ENCODE data around the gene RHOBTB3. TPM values are rescaled to one million over a fixed set of nuclear protein-coding genes. Genes with fewer than 3 reads are reported as not detected.

The RHOBTB3 gene
- total RNA-seq, 6 donors from 2014 or later: 42.4 to 104 (median 60.9) TPM

- no peaks in the 10 kb centered on the region for H3K36me3 ChIP-seq
- H3K27ac ChIP-seq: peak overlapping the region; percentile 78 to 82 (median 80)
- H3K4me1 ChIP-seq: peaks cover 25 to 40% (median 30%) of the 10 kb centered on the region in 4 donors
- H3K27me3 ChIP-seq: no peaks in the 10 kb centered on the region
- H3K4me3 ChIP-seq: no peak overlapping the region
- 64 to 75% methylated on average over 8 of the region's 8 CpGs for WGBS, 2 donors
- peak in 1 of 2 donors; percentile 85 for DNase-seq
- ATAC-seq (ENCODE audit: low FRiP score in 2 of 2): peak; percentile 64 to 89
- peak; percentile 89 to 92 for TF ChIP-seq POLR2AphosphoS5 (IDR thresholded peaks at IDR 0.05)
- TF ChIP-seq EP300 (IDR thresholded peaks at IDR 0.05): peak; percentile 9 to 96 (median 60)
- TF ChIP-seq POLR2A (IDR thresholded peaks at IDR 0.05): peak in 1 of 4 donors; percentile 44
- TF ChIP-seq CTCF (IDR thresholded peaks at IDR 0.05): no peak
- H3K9me3 ChIP-seq: no peaks in the 10 kb centered on the region
These were observed 111.0 kb downstream of the RHOBTB3 start for GRCh38 chr5:95841914-95842812.

GRCh38 chr5:95842854-95843544 is 111.9 kb downstream of the RHOBTB3 start:
- H3K4me3 ChIP-seq: no peak overlapping the region
- WGBS, 2 donors: 31 to 51% methylated on average over 11 of the region's 11 CpGs
- H3K27ac ChIP-seq: peak overlapping the region; percentile 78 to 82 (median 80)
- ATAC-seq (ENCODE audit: low FRiP score in 2 of 2) (peak; percentile 84 to 94), DNase-seq (peak in 1 of 2 donors; percentile 97)
- H3K27me3 ChIP-seq: no peaks in the 10 kb centered on the region
- H3K36me3 ChIP-seq: no peaks in the 10 kb centered on the region
- no peaks in the 10 kb centered on the region for H3K9me3 ChIP-seq
- TF ChIP-seq POLR2A (IDR thresholded peaks at IDR 0.05) (peak in 1 of 4 donors; percentile 63), CTCF (IDR thresholded peaks at IDR 0.05) (peak in 5 of 6 experiments; percentile 16 to 58 (median 22)), POLR2AphosphoS5 (IDR thresholded peaks at IDR 0.05) (peak; percentile 41 to 71), EP300 (IDR thresholded peaks at IDR 0.05) (peak in 1 of 4 donors; percentile 96)
- H3K4me1 ChIP-seq: peaks cover 25 to 40% (median 30%) of the 10 kb centered on the region in 4 donors

GRCh38 chr5:95843733-95844223 is 112.6 kb downstream of the RHOBTB3 start:
- peak; percentile 15 to 43 for ATAC-seq (ENCODE audit: low FRiP score in 2 of 2)
- Histone ChIP-seq H3K27me3 (no peaks in the 10 kb centered on the region), H3K9me3 (no peaks in the 10 kb centered on the region), H3K27ac (peak overlapping the region; percentile 78 to 82 (median 80)), H3K4me1 (peaks cover 25 to 37% (median 30%) of the 10 kb centered on the region in 4 donors), H3K36me3 (no peaks in the 10 kb centered on the region), H3K4me3 (no peak overlapping the region)
- DNase-seq: peak in 1 of 2 donors; percentile 71
- 32 to 55% methylated on average over 3 of the region's 3 CpGs for WGBS, 2 donors
- TF ChIP-seq EP300 (IDR thresholded peaks at IDR 0.05) (peak in 1 of 4 donors; percentile 73), POLR2A (IDR thresholded peaks at IDR 0.05) (no peak), CTCF (IDR thresholded peaks at IDR 0.05) (no peak), POLR2AphosphoS5 (IDR thresholded peaks at IDR 0.05) (peak in 1 of 2 donors; percentile 38)

GRCh38 chr5:95845391-95845790 is 114.3 kb downstream of the RHOBTB3 start:
- DNase-seq: no peak
- H3K4me1 ChIP-seq: peaks cover 29 to 31% (median 31%) of the 10 kb centered on the region in 4 donors
- no peaks in the 10 kb centered on the region for H3K9me3 ChIP-seq
- no peak for ATAC-seq (ENCODE audit: low FRiP score in 2 of 2)
- 66 to 69% methylated on average over 3 of the region's 3 CpGs for WGBS, 2 donors
- H3K27me3 ChIP-seq: no peaks in the 10 kb centered on the region
- H3K27ac ChIP-seq: peak overlapping the region in 1 of 4 donors; percentile 81
- H3K36me3 ChIP-seq: no peaks in the 10 kb centered on the region
- no peak for TF ChIP-seq POLR2A (IDR thresholded peaks at IDR 0.05)
- no peak for TF ChIP-seq EP300 (IDR thresholded peaks at IDR 0.05)
- TF ChIP-seq POLR2AphosphoS5 (IDR thresholded peaks at IDR 0.05): no peak
- TF ChIP-seq CTCF (IDR thresholded peaks at IDR 0.05): no peak
- H3K4me3 ChIP-seq: no peak overlapping the region

Other genes with a start within 250 kb of the RHOBTB3 start
- gene SKIC3, start 176.4 kb upstream of the RHOBTB3 start, total RNA-seq: 100 to 1,000 TPM in 1 of 6 donors, 10 to 100 TPM in 5; 42.5 to 101 (median 54.0) TPM
- gene ARSK, start 176.2 kb upstream of the RHOBTB3 start, total RNA-seq: 10 to 100 TPM in 1 of 6 donors, 1 to 10 TPM in 5; 2.1 to 11.0 (median 3.9) TPM
- gene GPR150, start 111.2 kb upstream of the RHOBTB3 start, total RNA-seq: 1 to 10 TPM in 1 of 6 donors, under 1 TPM in 2, not detected in 3; 0.30 to 2.0 (median 0.74) TPM
- 1 to 10 TPM; 1.0 to 6.8 (median 1.8) TPM for gene RFESD, start 84.6 kb upstream of the RHOBTB3 start, total RNA-seq
- under 1 TPM in 1 of 6 donors, not detected in 5; 0.23 TPM for gene SPATA9, start 48.3 kb upstream of the RHOBTB3 start, total RNA-seq
- 10 to 100 TPM; 22.0 to 99.9 (median 78.5) TPM for gene GLRX, start 91.4 kb downstream of the RHOBTB3 start, total RNA-seq
- gene ELL2, start 230.5 kb downstream of the RHOBTB3 start, total RNA-seq: 100 to 1,000 TPM in 1 of 6 donors, 10 to 100 TPM in 5; 44.4 to 203 (median 54.3) TPM